Right hindlimb (tissue), 1 donor: ENCODE results near the gene COL15A1.

Source experiments
- DNase-seq: peaks from one replicate; pipeline ENCODE4 v3.0.0-alpha.2; 2018

The COL15A1 gene

GRCh38 chr9:99040911-99041582 is 97.3 kb downstream of the COL15A1 start:
- no peak for DNase-seq

DNA sequence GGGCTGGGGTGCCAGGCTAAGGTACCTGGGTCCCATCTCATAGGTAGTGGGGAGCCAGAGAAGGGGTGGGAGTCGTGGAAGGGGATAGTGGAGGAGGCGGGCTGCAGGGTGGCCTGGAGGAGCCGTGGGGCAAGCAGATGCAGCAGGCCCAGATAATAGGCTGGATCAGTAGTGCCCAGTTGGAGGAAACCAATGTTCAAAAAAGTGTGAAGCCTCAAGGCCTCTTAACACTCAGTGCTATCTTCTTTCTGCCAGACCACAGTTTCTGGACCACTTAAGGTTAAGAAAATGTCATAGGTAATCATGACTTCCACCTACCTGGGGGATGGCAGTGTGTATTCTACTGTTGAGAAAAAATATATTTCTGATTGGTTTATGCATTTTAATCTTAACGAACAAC is 97.9 kb downstream of the COL15A1 start:
- no peak for DNase-seq

DNA sequence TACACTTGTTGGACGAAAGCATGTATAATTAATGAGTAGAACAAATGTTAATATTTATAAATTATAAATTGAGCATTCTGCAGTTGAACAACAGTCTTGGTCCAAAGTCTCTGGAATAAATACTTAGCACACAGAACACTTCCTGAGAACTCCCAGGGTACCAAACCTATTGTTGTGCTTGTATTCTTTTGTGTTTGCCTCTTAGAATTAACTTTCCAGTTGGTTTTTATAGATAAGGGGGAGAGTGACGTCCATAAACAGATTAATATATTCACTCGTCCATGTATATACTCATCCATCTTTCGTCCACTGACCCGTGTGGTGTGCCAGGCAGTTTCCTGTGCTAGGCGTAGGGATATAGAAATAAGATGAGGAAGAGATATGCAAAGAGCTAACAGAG is 98.9 kb downstream of the COL15A1 start:
- no peak for DNase-seq

DNA sequence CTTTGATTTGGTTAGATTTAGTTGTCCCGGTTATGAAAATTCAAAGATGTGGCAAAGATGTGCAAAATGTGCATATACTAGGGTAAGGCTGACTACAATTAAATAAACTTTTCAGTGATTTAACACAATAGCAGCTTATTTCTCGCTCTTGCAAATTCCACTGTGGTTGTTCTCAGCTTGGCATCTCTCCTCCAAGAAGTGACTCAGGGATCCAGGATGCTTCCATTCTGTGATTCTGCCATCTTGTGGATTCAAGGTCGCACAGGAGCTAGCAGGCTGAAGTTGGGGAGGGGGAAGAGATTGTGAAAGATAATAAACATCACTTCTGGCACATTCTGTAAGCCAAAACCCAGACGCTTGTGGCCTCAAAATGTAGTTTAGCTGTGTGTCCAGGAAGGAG is 101.1 kb downstream of the COL15A1 start:
- DNase-seq, result no peak

DNA sequence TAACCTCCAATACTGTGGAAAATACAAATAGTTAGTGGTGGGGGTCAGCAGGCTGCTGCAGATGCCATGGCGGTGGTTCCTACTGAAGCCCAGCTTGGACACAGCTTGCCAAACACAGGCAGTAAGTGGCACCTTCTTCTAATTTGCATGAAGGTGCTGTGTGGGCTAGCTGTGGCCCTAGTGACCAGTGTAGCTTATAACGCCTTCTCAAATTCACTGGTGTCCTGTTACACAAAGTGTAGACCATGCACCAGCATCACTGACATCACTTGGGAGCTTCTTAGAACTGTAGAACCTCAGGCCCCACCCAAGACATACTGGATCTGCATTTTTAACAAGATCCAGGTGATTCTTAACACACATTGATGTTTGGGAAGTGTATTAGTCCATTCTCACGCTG is 102.4 kb downstream of the COL15A1 start:
- DNase-seq, result no peak

DNA sequence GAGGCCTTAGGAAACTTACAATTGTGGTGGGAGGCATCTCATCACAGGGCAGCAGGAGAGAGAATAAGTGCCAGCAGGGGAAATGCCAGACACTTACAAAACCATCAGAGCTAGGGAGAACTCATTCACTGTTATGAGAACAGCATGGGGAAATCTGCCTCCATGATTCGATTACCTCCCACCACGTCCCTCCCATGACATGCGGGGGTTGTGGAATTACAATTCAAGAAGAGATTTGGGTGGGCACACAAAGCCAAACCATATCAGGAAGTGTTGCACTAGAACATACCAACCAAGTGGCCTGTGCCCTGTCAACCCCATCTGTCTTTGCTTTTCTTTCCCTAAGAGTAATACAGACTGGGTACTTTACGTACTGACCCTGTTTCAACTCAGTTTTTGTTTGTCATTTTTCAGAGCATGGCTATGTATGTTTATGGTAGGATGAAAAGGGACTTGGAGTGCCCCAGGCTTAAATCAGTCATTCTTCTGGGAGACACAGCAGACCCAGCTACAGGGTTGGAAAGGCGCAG is 102.9 kb downstream of the COL15A1 start:
- no peak for DNase-seq

DNA sequence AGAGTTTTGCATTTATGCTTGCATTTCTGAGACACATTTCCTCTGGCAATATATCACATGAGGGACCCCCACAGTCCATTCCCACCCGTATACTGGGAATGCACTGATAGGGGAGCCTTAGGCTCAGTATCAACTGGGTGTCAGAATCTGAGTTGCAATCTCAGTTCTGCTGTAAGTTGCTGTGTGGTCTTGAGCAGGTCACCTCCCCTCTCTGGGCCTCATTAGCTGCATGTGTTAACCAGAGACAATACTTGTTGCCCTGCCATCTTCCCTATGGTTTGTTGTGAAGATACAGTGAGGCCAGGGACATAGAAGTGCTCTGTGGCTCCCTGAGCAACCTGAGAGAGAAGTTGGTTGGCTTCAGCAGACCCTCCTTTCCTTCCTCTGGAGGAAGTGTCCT is 105.5 kb downstream of the COL15A1 start:
- no peak for DNase-seq

GRCh38 chr9:99049641-99050040 is 105.9 kb downstream of the COL15A1 start:
- DNase-seq, result no peak

DNA sequence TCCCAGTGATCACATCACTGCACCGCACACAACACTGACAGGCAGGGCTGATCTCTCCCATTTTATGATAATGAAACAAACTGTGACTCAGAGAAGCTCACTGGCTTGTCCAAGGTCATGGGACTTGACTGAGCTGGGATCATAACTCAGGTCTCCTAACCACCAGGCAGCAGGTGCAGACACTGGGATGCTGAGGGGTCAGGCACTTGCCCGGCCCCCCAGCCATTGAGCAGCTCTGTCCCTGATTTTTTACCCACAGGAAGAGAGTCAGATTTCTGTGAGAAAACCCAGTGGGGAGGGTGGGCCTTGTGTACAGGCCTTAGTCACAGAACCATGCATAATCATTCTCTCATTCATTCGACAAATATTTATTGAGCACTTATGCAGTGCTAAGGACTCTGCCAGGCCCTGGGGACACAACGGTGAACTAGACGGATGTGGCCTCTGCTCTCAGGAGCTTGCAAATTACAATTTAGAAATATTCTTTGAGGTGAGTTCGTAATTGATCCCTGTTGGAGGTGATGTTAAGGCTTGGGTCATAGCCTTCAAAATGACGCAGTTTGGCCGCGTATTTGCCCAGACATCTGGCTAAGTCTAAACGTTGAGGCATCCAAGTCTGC is 106.7 kb downstream of the COL15A1 start:
- DNase-seq, result no peak

GRCh38 chr9:99050924-99051323 is 107.2 kb downstream of the COL15A1 start:
- DNase-seq, result no peak

- DNase-seq, result no peak
Measured at GRCh38 chr9:99051406-99051805, 107.7 kb downstream of the COL15A1 start.

DNA sequence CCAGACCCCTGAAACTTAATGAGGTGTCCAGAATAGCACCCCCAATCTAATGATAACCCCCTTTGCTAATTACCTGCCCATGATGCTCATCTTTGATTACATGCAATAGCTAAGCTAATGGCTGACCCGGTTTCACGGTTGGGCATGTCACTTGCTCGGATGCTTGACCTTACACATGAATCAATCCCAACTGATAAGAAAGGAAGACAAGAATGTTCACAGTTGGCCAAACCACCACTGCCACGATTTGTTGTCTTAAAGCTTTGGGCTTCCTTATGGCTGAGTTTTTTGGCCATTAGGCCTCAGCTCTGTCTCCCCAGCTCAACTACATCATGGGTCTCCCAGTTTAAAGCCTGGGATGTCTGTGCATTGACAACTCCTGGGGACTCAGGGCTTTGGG is 108.1 kb downstream of the COL15A1 start:
- DNase-seq, result no peak

- no peak for DNase-seq
Measured at GRCh38 chr9:99052815-99053715, 109.4 kb downstream of the COL15A1 start.

- DNase-seq, result no peak
Measured at GRCh38 chr9:99054581-99054980, 110.9 kb downstream of the COL15A1 start.

- DNase-seq, result no peak
Measured at GRCh38 chr9:99055384-99055783, 111.7 kb downstream of the COL15A1 start.

- DNase-seq, result no peak
Measured at GRCh38 chr9:99056186-99056585, 112.5 kb downstream of the COL15A1 start.

GRCh38 chr9:99056886-99057664 is 113.4 kb downstream of the COL15A1 start:
- no peak for DNase-seq

- no peak for DNase-seq
Measured at GRCh38 chr9:99057665-99058625, 114.2 kb downstream of the COL15A1 start.

- no peak for DNase-seq
Measured at GRCh38 chr9:99058964-99059921, 115.5 kb downstream of the COL15A1 start.

DNA sequence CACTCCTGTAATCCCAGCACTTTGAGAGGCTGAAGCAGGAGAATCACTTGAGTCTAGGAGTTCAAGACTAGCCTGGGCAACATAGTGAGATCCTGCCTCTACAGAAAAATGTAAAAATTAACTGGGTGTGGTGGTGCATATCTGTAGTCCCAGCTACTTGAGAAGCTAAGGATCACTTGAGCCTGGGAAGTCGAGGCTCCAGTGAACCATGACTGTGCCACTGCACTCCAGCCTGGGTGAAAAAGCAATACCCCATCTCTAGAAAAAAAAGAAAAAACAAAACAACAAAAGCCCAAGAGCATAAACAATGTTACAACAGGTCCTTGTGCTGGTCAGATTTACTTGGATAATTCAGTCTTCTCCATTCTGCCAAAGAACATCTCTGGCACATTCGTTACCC is 116.9 kb downstream of the COL15A1 start:
- no peak for DNase-seq
